SH-SY5Y (cell line): Measurements from ENCODE around the gene INPP1.

ENCODE experiments used
- GATA2 ChIP-seq: IDR thresholded peaks from 2 replicates; pipeline ENCODE4 v1.6.1; 2011; ENCODE audit warnings: mild to moderate bottlenecking, low read depth, low read length
- GATA3 ChIP-seq: IDR thresholded peaks from 2 replicates; pipeline ENCODE4 v1.6.1; 2011; ENCODE audit warnings: low read depth, mild to moderate bottlenecking, low read length, moderate library complexity

INPP1 gene

DNA sequence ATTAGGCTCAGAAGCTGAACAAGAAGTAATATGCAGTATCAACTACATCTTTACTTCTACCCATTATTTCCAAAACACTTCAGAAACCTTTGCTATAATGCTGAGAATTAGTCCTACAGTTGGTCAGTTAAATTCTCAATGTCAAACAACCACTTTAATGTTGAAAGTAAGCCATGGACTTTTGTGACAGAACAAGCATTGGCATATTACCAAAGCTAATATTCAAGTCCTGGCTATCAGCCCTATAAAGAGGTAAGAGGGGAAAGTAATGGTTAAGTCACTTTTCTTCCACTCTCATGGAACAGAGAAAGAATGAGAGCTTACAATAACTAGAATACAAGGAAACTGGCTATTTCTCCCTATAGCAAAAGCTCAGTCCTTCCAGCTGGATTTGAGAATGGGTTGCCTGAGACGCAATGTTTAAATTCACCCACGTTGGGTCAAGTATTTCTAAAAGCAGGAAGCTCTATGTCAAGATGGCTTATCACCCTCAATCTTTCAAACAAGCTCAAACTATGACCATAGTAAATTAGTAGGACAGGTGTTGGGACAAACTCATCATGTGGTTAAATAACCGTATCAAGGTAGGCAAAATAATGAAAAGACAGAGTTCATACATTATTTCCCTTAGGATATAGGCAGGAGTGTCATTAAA is 33.3 kb downstream of the INPP1 start:
- TF ChIP-seq GATA3 (no peak), GATA2 (no peak)

DNA sequence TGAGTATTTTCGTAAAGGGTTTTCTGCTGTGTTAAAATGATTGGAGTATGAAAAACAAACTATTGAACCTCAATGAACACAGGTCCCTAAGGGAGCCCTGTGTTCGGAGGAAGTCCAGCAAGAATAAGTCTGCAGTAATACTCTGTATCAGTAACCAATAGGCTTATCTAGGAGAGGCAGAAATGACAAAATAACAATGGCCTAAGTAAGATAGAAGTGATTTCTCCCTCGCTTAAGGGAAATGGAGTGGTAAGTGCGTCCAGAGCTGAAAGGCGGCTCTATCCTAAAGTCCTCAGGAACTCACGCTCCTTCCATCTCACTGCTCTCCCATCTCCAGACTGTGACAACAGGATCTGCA is 35.5 kb downstream of the INPP1 start:
- TF ChIP-seq GATA3 (no peak), GATA2 (no peak)

DNA sequence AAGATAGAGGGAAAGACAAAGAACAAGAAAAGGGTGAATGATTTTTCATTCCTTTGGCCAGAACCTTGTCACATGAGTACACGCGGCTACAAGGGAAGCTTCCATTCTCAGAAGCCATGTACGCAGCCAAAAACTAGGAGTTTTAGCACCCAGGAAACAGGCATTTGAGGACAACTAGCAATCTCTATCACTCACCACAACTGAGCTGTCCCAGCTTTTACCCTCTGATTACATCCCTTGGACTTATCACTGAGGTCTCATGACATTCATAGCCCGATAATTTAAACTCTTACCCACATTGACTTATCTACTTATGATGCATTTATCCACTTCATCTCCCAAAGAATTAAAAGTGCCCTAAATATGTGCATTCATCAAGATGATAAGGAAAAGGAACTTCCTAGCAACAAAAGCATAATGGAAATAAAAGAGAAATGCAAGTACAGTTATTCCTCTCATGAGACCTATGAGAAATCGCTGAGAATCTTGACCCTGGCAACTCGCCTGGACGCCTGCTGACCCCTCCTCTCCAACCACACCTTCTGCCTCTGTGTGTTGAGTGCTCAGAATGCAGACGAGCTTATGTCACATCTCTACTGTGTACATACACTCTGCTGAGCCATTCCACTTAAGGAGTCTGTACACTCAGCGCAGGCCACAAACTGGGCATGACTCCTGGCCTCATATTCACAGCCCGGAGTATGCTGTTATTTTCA is 36.0 kb downstream of the INPP1 start:
- TF ChIP-seq GATA3 (no peak), GATA2 (no peak)

DNA sequence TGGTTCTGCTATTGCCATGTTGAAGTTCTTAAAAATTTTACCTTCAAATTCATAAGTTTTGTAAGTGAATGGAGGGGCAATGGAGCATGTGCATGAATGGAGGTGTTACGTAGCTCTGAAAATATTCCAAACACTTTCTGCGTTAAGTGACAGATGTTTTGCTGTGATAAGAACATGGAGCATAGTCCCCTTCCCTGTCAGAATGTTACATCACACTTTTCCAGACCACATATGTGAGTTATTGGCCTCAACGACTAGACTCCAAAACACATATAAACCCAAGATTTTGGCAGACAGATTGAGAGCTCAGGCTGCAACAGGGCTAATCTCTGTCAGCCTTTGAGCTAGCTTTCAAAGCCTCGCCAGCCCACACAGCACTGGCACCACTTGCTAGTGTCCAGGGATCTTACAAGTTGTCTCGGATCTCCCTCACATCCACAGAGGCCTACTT is 37.6 kb downstream of the INPP1 start:
- no peak for TF ChIP-seq GATA3
- TF ChIP-seq GATA2, result no peak

DNA sequence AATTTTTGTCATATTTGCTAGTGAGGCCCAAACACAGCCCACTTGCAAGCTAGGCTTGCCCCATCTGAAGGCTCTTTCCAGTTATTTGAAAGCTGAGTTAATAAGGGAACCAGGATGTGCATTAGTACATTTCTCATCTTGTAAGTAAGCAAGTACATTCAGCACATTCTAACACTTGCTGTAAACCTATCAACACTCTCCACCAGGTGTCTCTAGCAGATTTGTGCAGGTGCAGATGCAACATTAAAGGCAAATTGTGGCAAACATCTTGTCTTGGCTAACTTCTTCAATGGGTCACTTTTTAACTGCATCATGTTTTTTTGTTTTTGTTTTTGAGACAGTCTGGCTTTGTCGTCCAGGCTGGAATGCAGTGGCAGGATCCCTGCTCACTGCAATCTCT is 39.5 kb downstream of the INPP1 start:
- TF ChIP-seq GATA3 (no peak), GATA2 (no peak)

DNA sequence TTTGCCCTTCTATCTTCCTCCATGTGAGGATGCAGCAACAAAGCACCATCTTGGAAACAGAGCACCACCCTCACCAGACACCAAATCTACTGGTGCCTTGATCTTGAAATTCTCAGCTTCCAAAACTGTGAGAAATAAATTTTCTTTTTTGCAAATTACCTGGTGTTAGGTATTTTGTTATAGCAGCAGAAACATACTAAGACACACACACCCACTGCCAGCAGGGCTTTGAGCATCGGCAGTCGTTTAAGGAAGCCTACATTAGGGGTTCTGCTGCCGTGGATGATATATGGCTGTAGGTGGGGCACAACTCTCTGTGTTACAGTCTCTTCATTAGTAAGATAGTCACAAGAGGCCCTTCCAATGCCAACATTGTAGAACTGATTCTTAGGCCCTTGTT is 44.0 kb downstream of the INPP1 start:
- no peak for TF ChIP-seq GATA3

DNA sequence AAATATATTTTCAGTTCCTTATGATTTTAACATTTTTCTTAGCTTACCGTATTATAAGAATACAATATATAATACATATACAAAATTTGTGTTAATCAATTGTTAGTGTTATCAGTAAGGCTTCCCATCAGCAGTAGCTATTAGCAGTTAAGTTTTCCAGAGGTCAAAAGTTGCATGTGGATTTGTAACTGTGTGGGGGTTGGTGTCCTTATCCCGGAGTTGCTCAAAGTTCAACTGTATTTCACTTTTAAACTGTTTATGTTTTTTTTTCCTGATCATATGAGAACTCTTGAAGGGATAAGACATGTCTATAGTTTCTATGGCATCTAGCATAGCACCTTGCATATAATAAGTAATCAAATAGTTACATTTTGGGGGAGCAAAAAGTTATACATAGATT is 52.9 kb downstream of the INPP1 start:
- TF ChIP-seq GATA3 (no peak), GATA2 (no peak)

DNA sequence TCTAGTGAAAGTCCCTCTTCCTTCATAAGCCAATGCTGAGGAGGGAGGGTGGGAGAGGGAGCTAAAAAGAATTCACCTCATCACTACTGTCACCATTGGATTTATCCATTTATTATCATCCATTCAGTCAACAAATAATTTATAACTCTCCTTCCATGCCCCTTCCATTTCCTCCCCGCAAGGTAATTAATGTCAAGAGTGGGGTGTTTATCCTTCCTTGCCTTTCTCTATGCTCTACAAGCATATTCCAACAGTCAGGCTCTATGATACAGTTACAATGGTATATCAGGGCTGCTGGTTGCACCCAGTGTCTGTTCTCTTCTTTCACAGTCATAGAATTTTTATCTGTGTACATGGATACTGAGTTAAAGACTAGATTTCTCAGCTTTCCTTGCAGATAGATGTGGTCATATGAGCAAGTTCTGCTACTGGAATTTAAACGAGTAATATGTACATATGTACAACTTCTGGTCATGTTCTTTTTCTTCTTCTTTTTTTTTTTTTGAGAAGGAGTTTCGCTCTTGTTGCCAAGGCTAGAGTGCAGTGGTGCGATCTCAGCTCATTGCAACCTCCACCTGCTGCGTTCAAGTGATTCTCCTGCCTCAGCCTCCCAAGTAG is 59.7 kb downstream of the INPP1 start:
- TF ChIP-seq GATA2 (no peak), GATA3 (no peak)

DNA sequence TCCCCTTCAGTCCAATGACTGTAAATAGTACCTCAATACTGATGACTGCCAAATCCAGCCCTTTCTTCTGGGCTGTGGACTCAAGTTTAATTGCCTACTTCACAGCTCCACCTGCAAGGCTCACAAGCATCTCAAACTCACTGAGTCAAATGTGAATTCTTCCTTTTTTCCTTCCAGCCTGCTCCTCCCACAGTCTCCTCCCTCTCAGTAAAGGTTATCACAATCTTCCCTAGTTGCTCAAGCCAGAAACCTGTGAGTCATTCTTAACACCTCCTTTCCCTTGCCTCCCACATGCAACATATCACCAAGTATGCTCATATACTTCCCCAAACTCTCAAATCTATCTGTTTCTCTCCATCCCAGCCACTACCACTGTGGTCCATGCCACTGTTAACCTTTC is 61.1 kb downstream of the INPP1 start:
- TF ChIP-seq GATA2 (no peak), GATA3 (no peak)

DNA sequence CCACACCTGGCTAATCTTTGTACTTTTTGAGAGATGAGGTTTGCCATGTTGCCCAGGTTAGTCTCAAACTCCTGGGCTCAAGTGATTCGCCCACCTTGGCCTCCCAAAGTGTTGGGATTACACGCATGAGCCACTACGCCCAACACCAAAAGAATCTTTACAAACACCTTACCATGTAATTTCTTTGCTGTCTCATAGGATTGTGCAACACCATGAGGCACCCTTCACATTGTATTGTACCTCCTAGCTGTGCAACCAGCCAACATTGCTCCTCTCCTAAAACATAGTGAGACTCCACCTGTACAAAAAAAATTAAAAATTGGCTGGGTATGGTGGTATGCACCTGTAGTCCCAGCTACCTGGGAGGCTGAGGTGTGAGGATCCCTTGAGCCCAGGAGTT is 61.7 kb downstream of the INPP1 start:
- TF ChIP-seq GATA2 (no peak), GATA3 (no peak)

DNA sequence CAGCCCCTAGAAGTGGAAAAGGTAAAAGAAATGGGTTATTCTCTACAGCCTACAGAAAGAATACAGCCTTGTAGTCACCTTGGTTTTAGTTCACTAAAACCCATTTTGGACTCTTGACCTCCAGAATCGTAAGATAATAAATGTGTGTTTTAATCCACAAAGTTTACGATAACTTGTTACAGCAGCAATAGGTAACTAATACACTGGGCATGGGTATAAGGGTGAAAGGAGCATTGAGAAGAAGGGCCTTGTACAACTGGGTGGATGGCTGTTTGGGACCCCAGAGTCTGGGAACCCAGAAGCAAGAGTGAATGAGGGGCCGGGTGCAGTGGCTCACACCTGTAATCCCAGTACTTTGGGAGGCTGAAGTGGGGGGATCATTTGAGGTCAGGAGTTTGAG is 62.6 kb downstream of the INPP1 start:
- no peak for TF ChIP-seq GATA3
- no peak for TF ChIP-seq GATA2

DNA sequence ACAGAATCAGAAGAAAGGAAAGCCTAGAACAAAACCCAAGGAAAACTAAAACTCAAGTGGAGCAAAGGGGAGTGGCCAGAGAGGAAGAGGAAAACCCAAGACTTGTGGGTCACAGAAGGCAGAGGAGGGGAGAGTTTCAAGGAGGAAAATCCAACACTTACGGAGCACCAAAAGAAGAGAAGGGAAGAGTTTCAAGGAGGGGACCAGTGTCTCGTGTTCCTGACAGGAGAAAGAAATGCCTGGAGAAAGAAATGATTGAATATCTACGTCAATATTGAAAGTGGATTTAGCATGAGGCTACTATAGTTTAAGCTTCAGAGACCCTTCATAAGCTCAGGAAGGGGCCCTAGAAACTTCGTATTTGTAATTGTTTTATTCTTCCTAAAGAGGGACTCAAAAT is 63.4 kb downstream of the INPP1 start:
- TF ChIP-seq GATA3 (no peak), GATA2 (no peak)

DNA sequence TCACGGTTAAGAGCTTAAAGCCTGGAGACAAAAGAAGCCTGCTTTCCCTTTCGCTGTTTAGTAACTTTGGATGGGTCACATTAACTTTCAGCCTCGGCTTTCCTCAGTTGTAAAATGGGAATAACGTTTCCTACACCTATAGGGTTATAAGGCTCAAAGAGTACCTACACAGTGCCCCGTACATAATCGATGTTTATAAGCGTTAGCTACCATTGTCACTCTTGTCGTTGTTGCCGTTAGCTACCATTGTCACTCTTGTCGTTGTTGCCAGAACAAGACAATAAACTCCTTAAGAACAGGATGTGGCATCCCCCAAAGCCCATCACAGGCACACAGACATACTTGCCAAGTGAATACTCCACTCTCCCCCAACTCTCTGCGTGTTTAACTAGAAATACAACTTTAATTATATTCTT is 63.9 kb downstream of the INPP1 start:
- TF ChIP-seq GATA3, result no peak
- TF ChIP-seq GATA2, result no peak

DNA sequence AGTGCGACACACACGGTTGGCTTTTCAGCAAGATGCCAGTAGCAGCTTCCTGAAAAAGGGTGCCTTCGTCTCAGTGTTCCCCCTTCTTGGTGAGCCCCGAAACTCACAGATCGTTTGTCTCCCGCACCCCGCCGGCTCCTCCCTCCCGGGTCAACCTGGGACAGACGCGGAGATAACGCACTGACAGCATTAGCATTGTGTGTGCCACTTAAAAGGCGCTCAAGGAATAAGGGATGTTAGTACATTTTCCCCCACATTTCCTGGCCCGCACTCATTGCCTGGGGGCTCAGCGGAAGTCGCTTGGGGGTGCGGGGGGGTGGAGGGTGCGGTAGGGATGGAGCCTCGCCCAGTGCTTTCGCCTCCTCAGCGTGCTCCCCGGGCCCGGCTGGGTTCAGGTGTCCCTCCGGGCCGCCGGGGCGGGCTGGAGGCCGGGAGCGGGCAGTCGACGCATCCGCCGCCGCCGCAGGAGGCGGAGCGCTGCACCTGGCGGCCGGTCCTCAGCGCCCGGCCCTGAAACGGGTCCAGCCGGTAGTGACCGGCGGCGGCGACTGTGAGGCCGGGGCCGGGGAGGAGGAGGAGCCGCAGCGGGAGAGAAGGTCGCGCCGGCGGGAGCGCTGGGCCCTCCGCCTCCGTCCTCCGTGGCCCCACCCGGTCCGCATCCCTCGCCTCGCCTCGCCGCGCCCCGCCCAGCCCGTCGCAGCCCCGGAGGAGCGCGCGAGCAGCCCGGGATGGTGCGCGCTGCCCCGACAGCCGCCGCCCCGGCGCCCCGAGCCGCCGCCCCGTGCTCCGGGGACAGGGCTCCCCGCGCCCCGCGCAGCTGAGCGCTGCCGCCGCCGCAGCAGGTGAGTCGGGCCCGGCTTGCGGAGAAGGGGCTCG is 64.5 kb downstream of the INPP1 start, which contains the start of gene MFSD6:
MFSD6 (plus strand) TSS at position 694 of the 876 bp plus-strand sequence. CDS start 27,675 bp downstream, outside the sequence.
- peak; percentile 9; the same call in 1 of the 2 replicates for TF ChIP-seq GATA2
- TF ChIP-seq GATA3, result no peak
